Cardiac fibroblast (primary cell): ENCODE data around the gene NLRP1.
"Not testable (repeated sequence)": the region's sequence is repeated elsewhere in the genome, so short reads cannot be mapped to it uniquely, and the experiment has no call there.

Experiments used
- DNase-seq, 2 donors: peaks; one replicate each; pipeline versions ENCODE4 v3.0.0 to v3.0.0-alpha.2; 2010; ENCODE audit warnings: low read depth in 2 of 2
- H3K4me3 ChIP-seq, 2 donors: replicated peaks in 1 of 2; 1 replicate in 1 of 2; 2 replicates in 1 of 2; pipeline ENCODE4 v1.5.1; 2011; ENCODE audit warnings: low read depth in 2 of 2, low read length in 2 of 2, mild to moderate bottlenecking in 2 of 2, moderate library complexity in 1 of 2
- TF ChIP-seq, protein P1 (sequence below): IDR thresholded peaks from one replicate; pipeline ENCODE4 v1.5.1; 2011; ENCODE audit warnings: low read depth, mild to moderate bottlenecking, low read length, inconsistent platforms

Gene NLRP1

DNA sequence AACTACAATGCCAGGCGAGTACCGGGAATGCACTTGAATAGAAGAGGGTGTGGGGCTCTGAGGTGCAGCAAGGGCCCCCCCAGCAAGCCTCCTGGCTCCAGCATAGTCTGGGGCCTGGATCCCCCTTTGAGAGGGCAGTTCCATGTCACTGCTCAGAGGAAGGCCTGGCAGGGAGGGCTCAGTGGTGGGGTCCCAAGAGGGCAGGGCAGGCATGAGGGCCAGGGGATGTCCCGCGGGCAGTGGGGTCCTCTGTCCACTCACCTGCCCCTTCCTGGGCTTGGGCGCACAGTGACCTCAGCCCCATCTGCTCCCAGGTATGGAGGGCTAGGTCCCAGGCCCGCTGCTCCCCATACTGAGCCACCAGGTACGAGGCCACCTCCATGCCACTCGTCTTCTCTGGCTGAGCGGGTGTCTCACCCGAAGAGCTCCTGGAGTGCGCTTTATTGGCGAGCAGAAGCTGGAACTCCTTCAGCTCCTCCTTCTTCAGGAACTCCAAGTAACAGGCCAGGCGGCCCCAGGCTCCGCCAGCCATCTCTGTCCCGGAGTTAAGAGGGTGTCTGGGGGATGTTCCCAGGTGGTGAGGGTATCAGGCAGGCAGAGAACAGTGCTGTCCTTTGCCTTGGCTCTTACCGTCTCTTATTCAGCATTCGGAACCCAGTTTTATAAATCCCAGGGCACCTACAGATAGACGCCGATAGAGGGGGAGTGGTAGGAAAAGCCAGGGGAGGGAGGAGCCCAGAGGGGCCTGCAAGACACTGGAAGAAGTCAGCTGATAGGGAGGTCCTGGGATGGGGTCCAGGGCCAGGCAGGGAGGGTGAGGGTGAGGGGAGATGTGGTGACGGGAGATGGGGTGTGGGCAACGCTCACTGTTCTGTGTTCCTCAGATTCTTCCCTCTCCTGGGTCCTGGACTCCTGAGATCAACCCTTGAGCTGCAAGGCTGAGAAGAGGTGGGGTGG, 605 bp downstream of the NLRP1 start:
- H3K4me3 ChIP-seq: peak overlapping the region; percentile 51 to 55
- peak; percentile 43 to 64 for DNase-seq
- TF ChIP-seq, protein P1, sequence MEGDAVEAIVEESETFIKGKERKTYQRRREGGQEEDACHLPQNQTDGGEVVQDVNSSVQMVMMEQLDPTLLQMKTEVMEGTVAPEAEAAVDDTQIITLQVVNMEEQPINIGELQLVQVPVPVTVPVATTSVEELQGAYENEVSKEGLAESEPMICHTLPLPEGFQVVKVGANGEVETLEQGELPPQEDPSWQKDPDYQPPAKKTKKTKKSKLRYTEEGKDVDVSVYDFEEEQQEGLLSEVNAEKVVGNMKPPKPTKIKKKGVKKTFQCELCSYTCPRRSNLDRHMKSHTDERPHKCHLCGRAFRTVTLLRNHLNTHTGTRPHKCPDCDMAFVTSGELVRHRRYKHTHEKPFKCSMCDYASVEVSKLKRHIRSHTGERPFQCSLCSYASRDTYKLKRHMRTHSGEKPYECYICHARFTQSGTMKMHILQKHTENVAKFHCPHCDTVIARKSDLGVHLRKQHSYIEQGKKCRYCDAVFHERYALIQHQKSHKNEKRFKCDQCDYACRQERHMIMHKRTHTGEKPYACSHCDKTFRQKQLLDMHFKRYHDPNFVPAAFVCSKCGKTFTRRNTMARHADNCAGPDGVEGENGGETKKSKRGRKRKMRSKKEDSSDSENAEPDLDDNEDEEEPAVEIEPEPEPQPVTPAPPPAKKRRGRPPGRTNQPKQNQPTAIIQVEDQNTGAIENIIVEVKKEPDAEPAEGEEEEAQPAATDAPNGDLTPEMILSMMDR: peak; percentile 12

DNA sequence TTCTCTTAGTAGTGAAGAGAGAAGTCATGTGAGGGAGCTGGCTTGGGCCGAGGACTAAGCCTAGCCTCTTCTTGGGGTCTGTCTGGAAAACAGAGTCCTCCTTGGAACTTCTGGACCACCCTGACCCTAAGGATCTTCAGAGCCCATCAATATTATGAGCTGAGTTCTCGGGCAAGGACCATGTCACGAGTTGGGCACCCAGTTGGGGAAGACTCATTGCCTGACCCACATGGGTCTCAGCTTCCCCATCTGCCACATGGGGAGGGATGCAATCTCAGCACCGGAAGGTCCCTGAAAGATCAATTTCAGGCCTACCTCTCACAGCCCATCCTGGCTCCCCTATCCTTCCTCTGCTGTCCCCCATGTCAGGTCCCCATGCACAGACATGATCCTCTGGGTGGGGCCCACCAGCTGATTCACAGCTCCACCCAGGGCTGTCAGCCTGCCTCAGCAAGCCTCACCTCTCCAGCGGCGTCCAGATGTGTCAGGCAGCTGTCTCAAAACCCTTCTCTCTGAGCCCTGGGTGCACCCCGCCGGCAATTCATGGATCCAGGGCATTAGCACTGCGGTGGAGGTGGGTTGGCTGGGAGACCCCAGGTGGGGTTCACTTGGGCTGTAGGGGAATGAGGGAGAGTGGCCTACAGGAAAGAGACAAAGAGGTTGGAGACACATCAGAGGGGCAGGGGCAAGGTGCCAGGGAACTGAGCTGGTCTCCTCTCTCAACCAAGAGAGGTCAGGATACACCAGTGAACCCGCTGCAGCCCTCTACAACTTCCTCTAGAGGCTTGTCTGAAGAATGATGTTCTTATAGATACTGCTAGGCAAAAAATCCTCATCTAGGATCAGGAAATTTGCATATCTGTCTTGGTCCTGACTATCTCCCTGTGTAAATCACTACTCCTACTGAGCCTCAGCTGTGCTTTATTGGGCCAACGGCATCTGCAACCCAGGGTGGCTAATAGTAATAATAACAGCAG, 1.8 kb downstream of the NLRP1 start:
- no peak for DNase-seq
- TF ChIP-seq, protein P1: no peak
- H3K4me3 ChIP-seq: no peak overlapping the region

DNA sequence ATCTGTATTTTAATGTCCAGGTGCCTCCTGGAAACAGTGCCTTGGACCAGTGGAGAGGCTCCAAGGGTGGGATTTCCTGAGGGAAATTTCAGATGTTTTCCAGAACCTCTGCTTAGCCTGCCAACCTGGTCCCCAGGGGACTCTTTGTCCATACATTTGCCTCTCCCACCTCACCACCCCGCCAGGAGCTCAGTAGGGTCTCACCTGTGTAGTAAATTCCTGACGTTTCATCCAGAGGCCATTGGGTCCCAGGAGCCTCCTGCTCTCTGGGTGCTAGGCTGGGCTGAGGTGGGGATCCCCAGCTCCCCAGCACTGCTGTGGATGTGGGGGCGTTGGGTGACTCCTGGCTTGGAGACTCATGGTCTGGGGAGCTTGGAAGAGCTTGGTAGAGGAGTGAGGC, 2.7 kb downstream of the NLRP1 start:
- no peak for DNase-seq
- H3K4me3 ChIP-seq: no peak overlapping the region
- TF ChIP-seq, protein P1: no peak

DNA sequence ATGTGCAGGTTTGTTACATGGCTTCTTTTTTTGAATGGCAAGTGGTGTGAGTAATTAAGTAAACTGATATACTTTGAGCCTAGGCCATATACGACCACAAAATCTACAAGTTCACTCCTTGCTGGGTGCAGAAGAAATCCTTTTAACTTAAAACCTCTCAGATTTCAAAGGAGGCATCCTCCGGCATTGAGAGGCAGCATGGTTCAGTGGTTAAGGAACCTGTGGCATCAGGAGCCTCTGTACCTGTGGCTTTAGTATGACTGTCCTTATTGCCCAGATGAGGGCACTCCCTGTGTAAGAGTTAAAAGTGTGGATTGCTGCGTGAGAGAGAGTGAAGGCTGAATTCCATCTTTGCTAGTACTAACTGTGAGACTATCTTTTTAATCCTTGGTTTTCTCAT, 3.3 kb downstream of the NLRP1 start:
- DNase-seq: no peak
- TF ChIP-seq, protein P1: no peak
- H3K4me3 ChIP-seq: no peak overlapping the region

DNA sequence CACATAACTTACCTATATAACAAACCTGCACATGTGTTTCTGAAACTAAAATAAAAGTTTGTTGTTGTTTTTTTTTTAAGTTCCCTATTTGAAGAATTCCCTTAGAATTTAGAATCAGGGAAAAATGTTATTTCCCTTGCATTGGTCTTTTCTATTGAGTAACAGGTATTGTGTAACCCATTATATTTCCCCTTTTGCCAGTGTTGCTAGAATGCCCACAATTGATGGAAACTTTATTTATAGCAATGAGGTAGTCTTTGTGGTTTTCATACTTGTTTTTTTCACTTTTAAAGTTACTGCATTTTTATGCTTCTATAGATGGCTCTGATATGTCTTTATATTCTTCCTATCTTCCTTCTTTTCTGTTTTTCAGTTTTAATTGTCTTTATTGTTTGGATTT, 3.9 kb downstream of the NLRP1 start:
- peak; percentile 50 to 53 for DNase-seq
- no peak overlapping the region for H3K4me3 ChIP-seq
- TF ChIP-seq, protein P1: no peak

DNA sequence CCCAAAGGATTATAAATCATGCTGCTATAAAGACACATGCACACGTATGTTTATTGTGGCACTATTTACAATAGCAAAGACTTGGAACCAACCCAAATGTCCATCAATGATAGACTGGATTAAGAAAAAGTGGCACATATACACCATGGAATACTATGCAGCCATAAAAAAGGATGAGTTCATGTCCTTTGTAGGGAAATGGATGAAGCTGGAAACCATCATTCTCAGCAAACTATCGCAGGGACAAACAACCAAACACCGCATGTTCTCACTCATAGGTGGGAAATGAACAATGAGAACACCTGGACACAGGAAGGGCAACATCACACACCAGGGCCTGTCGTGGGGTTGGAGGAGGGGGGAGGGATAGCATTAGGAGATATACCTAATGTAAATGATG, 5.5 kb downstream of the NLRP1 start:
- not testable (repeated sequence) for DNase-seq, H3K4me3 ChIP-seq

DNA sequence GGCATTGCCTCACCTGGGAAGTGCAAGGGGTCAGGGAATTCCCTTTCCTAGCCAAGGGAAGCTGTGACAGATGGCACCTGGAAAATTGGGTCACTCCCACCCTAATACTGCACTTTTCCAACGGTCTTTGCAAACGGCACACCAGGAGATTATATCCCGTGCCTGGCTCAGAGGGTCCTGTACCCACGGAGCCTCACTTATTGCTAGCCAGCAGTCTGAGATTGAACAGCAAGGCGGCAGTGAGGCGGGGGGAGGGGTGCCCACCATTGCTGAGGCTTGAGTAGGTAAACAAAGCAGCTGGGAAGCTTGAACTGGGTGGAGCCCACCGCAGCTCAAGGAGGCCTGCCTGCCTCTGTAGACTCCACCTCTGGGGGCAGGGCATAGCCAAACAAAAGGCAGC, 11.3 kb downstream of the NLRP1 start:
- H3K4me3 ChIP-seq, DNase-seq: not testable (repeated sequence)
